AG09309 (cell line): ENCODE measurements around the gene BAAT.

ENCODE experiments used
- DNase-seq: peaks from one replicate; pipeline ENCODE4 v3.0.0-alpha.2; 2010; ENCODE audit warnings: low read depth
- H3K4me3 ChIP-seq: 2 replicates; pipeline ENCODE4 v1.5.1; 2011; ENCODE audit warnings: mild to moderate bottlenecking, low read depth, low read length, moderate library complexity; ENCODE audit not compliant: control insufficient read depth
- CTCF ChIP-seq: IDR thresholded peaks from 2 replicates; pipeline ENCODE4 v1.5.1; 2011; ENCODE audit warnings: mild to moderate bottlenecking, low read depth, low read length, inconsistent platforms; ENCODE audit not compliant: insufficient read depth, control insufficient read depth; ENCODE audit errors: missing control alignments

Gene BAAT

GRCh38 chr9:101354765-101355708 lies 29.8 kb downstream of the BAAT start:
- no peak for DNase-seq
- no peak for TF ChIP-seq CTCF
- H3K4me3 ChIP-seq, result no peak overlapping the region

GRCh38 chr9:101354143-101354764 lies 30.6 kb downstream of the BAAT start:
- no peak for TF ChIP-seq CTCF
- no peak for DNase-seq
- H3K4me3 ChIP-seq, result no peak overlapping the region

- no peak overlapping the region for H3K4me3 ChIP-seq
- no peak for TF ChIP-seq CTCF
- DNase-seq, result no peak
These were observed 31.1 kb downstream of the BAAT start for GRCh38 chr9:101353683-101354082.

- no peak for TF ChIP-seq CTCF
- H3K4me3 ChIP-seq, result no peak overlapping the region
- no peak for DNase-seq
These were observed 31.8 kb downstream of the BAAT start for GRCh38 chr9:101352892-101353463.

- no peak for DNase-seq
- no peak overlapping the region for H3K4me3 ChIP-seq
- TF ChIP-seq CTCF, result no peak
These were observed 34.5 kb downstream of the BAAT start for GRCh38 chr9:101350285-101350684.

- no peak overlapping the region for H3K4me3 ChIP-seq
- no peak for DNase-seq
- no peak for TF ChIP-seq CTCF
These were observed 42.2 kb downstream of the BAAT start for GRCh38 chr9:101342595-101342994.
